Measurements from ENCODE around the gene CDH13.

CDH13 gene

GRCh38 chr16:83158320-83158957 is 531.7 kb downstream of the CDH13 start:
- H3K9me2 ChIP-seq (replicated peaks; ENCODE audit: insufficient read depth, low read length), result no peaks in the 10 kb centered on the region
- no peak overlapping the region for H3K27ac ChIP-seq (ENCODE audit: low read length)
- no peak overlapping the region for H3K9ac ChIP-seq (ENCODE audit: low read length)
- no peaks in the 10 kb centered on the region for H3K36me3 ChIP-seq (replicated peaks; ENCODE audit: insufficient read depth, low read length)
- no peak overlapping the region for H3K4me3 ChIP-seq (ENCODE audit: low read length)
- no peaks in the 10 kb centered on the region for H4K20me1 ChIP-seq (ENCODE audit: insufficient read depth, low read length)
- H3K4me2 ChIP-seq (ENCODE audit: low read depth, low read length), result no peak overlapping the region
- H3K4me1 ChIP-seq (ENCODE audit: low read length), result no peaks in the 10 kb centered on the region
- no peaks in the 10 kb centered on the region for H3K9me3 ChIP-seq (replicated peaks; ENCODE audit: insufficient read depth, low read length)
- no peak for DNase-seq
- H3F3A ChIP-seq (ENCODE audit: insufficient read depth, low read length), result no peaks in the 10 kb centered on the region
- H2AFZ ChIP-seq (ENCODE audit: low read length), result no peak overlapping the region
- TF ChIP-seq CTCF (IDR thresholded peaks at IDR 0.05; ENCODE audit: low read length) (no peak), EZH2phosphoT487 (IDR thresholded peaks at IDR 0.05; ENCODE audit: low read length) (no peak), EZH2 (optimal IDR thresholded peaks at IDR 0.05; ENCODE audit: low read depth, low read length) (no peak)
- H3K27me3 ChIP-seq (replicated peaks; ENCODE audit: insufficient read depth, low read length), result no peaks in the 10 kb centered on the region
- no peaks in the 10 kb centered on the region for H3K79me2 ChIP-seq (ENCODE audit: low read length)

GRCh38 chr16:83159049-83159448 is 532.3 kb downstream of the CDH13 start:
- H3K27ac ChIP-seq (ENCODE audit: low read length), result no peak overlapping the region
- no peak overlapping the region for H3K4me2 ChIP-seq (ENCODE audit: low read depth, low read length)
- H3K9ac ChIP-seq (ENCODE audit: low read length), result no peak overlapping the region
- H3K27me3 ChIP-seq (replicated peaks; ENCODE audit: insufficient read depth, low read length), result no peaks in the 10 kb centered on the region
- no peaks in the 10 kb centered on the region for H3K9me2 ChIP-seq (replicated peaks; ENCODE audit: insufficient read depth, low read length)
- no peaks in the 10 kb centered on the region for H3K79me2 ChIP-seq (ENCODE audit: low read length)
- H3K36me3 ChIP-seq (replicated peaks; ENCODE audit: insufficient read depth, low read length), result no peaks in the 10 kb centered on the region
- H3K4me3 ChIP-seq (ENCODE audit: low read length), result no peak overlapping the region
- no peak overlapping the region for H2AFZ ChIP-seq (ENCODE audit: low read length)
- H3K9me3 ChIP-seq (replicated peaks; ENCODE audit: insufficient read depth, low read length), result no peaks in the 10 kb centered on the region
- H4K20me1 ChIP-seq (ENCODE audit: insufficient read depth, low read length), result no peaks in the 10 kb centered on the region
- H3K4me1 ChIP-seq (ENCODE audit: low read length), result no peaks in the 10 kb centered on the region
- no peak for TF ChIP-seq EZH2phosphoT487 (IDR thresholded peaks at IDR 0.05; ENCODE audit: low read length)
- no peak for TF ChIP-seq EZH2 (optimal IDR thresholded peaks at IDR 0.05; ENCODE audit: low read depth, low read length)
- TF ChIP-seq CTCF (IDR thresholded peaks at IDR 0.05; ENCODE audit: low read length), result no peak
- H3F3A ChIP-seq (ENCODE audit: insufficient read depth, low read length), result no peaks in the 10 kb centered on the region
- DNase-seq, result no peak

- Histone ChIP-seq H3K36me3 (replicated peaks; ENCODE audit: insufficient read depth, low read length) (no peaks in the 10 kb centered on the region), H4K20me1 (ENCODE audit: insufficient read depth, low read length) (no peaks in the 10 kb centered on the region), H3K27ac (ENCODE audit: low read length) (no peak overlapping the region), H3K79me2 (ENCODE audit: low read length) (no peaks in the 10 kb centered on the region), H3K4me1 (ENCODE audit: low read length) (no peaks in the 10 kb centered on the region), H3K27me3 (replicated peaks; ENCODE audit: insufficient read depth, low read length) (no peaks in the 10 kb centered on the region), H3K4me2 (ENCODE audit: low read depth, low read length) (no peak overlapping the region), H3K9ac (ENCODE audit: low read length) (no peak overlapping the region), H3K4me3 (ENCODE audit: low read length) (no peak overlapping the region), H2AFZ (ENCODE audit: low read length) (no peak overlapping the region), H3F3A (ENCODE audit: insufficient read depth, low read length) (no peaks in the 10 kb centered on the region), H3K9me3 (replicated peaks; ENCODE audit: insufficient read depth, low read length) (no peaks in the 10 kb centered on the region), H3K9me2 (replicated peaks; ENCODE audit: insufficient read depth, low read length) (no peaks in the 10 kb centered on the region)
- TF ChIP-seq CTCF (IDR thresholded peaks at IDR 0.05; ENCODE audit: low read length) (no peak), EZH2phosphoT487 (IDR thresholded peaks at IDR 0.05; ENCODE audit: low read length) (no peak), EZH2 (optimal IDR thresholded peaks at IDR 0.05; ENCODE audit: low read depth, low read length) (no peak)
- DNase-seq, result no peak
Measured at GRCh38 chr16:83160287-83161020, 533.7 kb downstream of the CDH13 start.
